Bronchus fibroblast of lung (primary cell): ENCODE results near the gene HRH2. TPM values are rescaled to one million over a fixed set of nuclear protein-coding genes. Genes with fewer than 3 reads are reported as not detected.

Experiments
- total RNA-seq: library from RNA; depleted of rRNA; stranded (reverse); fragments of >200 nt; gene quantifications from 2 replicates; pipeline ENCODE4 v1.2.3, GENCODE V29; 2015

The HRH2 gene, protein sequence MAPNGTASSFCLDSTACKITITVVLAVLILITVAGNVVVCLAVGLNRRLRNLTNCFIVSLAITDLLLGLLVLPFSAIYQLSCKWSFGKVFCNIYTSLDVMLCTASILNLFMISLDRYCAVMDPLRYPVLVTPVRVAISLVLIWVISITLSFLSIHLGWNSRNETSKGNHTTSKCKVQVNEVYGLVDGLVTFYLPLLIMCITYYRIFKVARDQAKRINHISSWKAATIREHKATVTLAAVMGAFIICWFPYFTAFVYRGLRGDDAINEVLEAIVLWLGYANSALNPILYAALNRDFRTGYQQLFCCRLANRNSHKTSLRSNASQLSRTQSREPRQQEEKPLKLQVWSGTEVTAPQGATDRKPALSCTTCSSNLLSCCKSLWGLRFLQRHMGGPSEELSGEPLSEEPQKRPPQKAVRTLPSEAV
- 0.17 TPM in 1 of 2 replicates, not detected in the other for total RNA-seq

DNA sequence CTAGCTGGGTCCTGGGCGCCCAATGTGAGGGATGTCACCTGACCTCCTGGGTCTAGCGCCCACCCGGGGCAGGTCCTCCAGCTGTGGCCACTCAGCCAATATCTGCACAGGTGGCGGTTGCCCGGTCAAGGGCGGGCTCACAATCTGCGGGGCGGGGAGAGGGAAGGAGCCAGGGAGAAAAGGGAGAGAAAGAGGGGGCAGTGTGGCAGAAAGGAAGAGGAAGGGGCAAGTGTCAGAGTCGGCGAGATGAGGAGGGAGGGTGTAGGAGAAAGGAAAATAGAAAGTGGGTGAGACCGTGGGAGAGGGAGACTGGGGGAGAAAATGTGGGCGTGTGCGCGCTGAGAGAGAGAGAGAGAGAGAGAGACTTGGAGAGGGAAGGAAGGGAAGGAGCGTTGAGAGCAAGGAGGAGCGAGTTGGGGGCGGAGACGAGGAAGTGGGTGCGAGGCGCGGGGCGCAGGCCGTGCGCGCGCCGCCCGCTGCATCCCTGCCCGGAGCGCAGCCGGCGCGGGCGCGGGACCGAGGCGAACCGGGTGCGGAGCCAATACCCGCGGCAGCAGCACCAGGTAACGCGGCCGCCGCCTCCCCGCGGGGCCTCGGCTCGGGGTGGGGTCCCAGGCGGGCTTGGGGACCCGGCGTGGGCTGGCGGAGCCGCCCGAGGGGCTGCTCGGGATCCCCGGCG lies at the start of gene HRH2:
Gene HRH2, plus strand, starts transcription at position 479 of the 679 bp plus-strand sequence. CDS start 25,163 bp downstream, outside the sequence.

Other genes with a start within 250 kb of the HRH2 start
- gene DRD1, start 213.9 kb upstream of the HRH2 start, total RNA-seq = not detected in 2 replicates
- 87.3 and 110 TPM in 2 replicates for gene SFXN1, start 179.5 kb upstream of the HRH2 start, total RNA-seq
- gene CPLX2, start 213.5 kb downstream of the HRH2 start, total RNA-seq = not detected in 2 replicates